ENCODE results near the gene DPYSL4. TPM values are rescaled to one million over a fixed set of nuclear protein-coding genes. Genes with fewer than 3 reads are reported as not detected.

Gene DPYSL4
- total RNA-seq, 1 donor from 2014 or later: 17.7 TPM

DNA sequence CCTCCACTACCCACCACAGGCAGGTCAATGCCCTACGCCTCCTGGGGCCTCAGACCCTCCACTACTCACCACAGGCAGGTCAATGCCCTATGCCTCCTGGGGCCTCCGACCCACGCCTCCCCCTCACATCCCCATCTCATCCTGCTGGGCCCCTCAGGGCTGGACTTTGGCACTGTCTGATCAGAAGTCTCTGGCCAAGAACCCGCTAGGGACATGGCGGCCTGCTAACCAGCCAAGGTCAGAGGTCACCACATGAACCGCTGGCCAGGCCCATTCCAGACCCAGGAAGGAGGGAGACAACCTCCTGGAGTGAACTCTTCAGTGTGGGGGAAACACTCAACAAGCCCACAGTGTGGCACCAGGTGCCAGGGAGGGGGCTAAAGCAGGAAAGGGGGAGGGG lies 65.2 kb downstream of the DPYSL4 start:
- Mint-ChIP-seq H3K4me1 (peaks cover 4% of the 10 kb centered on the region), H3K36me3 (no peaks in the 10 kb centered on the region), H3K27ac (no peak overlapping the region), H3K27me3 (ENCODE audit: insufficient read depth, low read depth) (peaks cover 8% of the 10 kb centered on the region), H3K9me3 (no peaks in the 10 kb centered on the region), H3K4me3 (no peak overlapping the region)
- H3K4me1 ChIP-seq: peaks cover 6% of the 10 kb centered on the region
- H3F3A ChIP-seq (ENCODE audit: low read depth): no peaks in the 10 kb centered on the region
- H3K4me2 ChIP-seq: no peak overlapping the region
- DNase-seq (ENCODE audit: low spot score): no peak
- no peaks in the 10 kb centered on the region for H4K20me1 ChIP-seq (ENCODE audit: low read depth)
- TF ChIP-seq, protein P1, sequence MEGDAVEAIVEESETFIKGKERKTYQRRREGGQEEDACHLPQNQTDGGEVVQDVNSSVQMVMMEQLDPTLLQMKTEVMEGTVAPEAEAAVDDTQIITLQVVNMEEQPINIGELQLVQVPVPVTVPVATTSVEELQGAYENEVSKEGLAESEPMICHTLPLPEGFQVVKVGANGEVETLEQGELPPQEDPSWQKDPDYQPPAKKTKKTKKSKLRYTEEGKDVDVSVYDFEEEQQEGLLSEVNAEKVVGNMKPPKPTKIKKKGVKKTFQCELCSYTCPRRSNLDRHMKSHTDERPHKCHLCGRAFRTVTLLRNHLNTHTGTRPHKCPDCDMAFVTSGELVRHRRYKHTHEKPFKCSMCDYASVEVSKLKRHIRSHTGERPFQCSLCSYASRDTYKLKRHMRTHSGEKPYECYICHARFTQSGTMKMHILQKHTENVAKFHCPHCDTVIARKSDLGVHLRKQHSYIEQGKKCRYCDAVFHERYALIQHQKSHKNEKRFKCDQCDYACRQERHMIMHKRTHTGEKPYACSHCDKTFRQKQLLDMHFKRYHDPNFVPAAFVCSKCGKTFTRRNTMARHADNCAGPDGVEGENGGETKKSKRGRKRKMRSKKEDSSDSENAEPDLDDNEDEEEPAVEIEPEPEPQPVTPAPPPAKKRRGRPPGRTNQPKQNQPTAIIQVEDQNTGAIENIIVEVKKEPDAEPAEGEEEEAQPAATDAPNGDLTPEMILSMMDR (IDR thresholded peaks at IDR 0.05): no peak
- TF ChIP-seq EZH2phosphoT487 (IDR thresholded peaks at IDR 0.05) (no peak), EZH2 (IDR thresholded peaks at IDR 0.05) (no peak)
- no peak overlapping the region for H2AFZ ChIP-seq (replicated peaks)
- no peaks in the 10 kb centered on the region for H3K9me3 ChIP-seq (ENCODE audit: low read depth)
- H3K27ac ChIP-seq: no peak overlapping the region
- no peaks in the 10 kb centered on the region for H3K79me2 ChIP-seq (ENCODE audit: low read depth)
- no peak overlapping the region for H3K9ac ChIP-seq
- no peaks in the 10 kb centered on the region for H3K36me3 ChIP-seq
- no peak overlapping the region for H3K4me3 ChIP-seq
- peaks cover 13% of the 10 kb centered on the region for H3K27me3 ChIP-seq

DNA sequence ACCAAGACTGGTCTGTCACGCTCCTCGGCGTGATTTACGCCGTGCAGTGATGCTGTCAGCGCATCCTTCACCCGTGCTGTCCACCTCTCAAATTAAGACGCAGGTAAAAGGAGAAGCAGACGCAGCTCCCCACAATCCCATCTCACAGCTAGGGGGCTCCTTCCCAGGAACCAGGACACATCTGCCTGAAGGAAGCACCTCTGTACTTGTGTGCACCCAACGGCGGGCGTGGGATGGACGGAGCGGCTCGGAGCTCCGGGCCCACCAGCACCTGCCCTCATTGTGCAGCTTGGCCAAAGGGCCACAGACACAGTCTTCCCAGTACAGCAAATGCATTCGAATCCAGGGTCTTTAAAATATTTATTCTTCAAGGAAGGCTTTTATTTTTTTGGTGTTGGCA lies 65.7 kb downstream of the DPYSL4 start:
- Mint-ChIP-seq H3K9me3 (no peaks in the 10 kb centered on the region), H3K36me3 (no peaks in the 10 kb centered on the region)

DNA sequence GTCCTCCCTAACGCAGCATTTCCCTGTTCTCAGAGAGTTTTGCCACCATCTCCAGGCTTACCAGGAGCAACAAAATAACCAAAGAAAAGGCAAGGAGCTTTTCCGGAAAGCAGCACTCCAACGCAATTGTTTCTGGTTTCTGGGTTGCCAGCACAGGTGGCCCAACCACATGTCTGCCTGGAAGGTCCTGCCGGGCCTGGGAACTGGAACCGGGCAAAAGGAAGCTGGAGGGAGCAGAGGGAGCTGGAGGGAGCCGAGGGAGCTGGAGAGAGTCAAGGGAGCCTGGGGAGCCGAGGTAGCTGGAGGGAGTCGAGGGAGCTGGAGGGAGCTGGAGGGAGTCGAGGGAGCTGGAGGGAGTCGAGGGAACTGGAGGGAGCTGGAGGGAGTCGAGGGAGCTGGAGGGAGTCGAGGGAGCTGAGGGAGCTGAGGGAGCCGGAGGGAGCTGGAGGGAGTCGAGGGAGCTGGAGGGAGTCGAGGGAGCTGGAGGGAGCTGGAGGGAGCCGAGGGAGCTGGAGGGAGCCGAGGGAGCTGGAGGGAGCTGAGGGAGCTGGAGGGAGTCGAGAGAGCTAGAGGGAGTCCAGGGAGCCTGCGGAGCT lies 66.4 kb downstream of the DPYSL4 start:
- Mint-ChIP-seq H3K36me3 (no peaks in the 10 kb centered on the region), H3K27ac (no peak overlapping the region), H3K4me3 (no peak overlapping the region), H3K27me3 (ENCODE audit: insufficient read depth, low read depth) (peaks cover 8% of the 10 kb centered on the region), H3K4me1 (peaks cover 4% of the 10 kb centered on the region), H3K9me3 (no peaks in the 10 kb centered on the region)
- no peak overlapping the region for H3K9ac ChIP-seq
- H3K27ac ChIP-seq: no peak overlapping the region
- no peaks in the 10 kb centered on the region for H4K20me1 ChIP-seq (ENCODE audit: low read depth)
- no peak for DNase-seq (ENCODE audit: low spot score)
- H3K4me2 ChIP-seq: no peak overlapping the region
- TF ChIP-seq EZH2phosphoT487 (IDR thresholded peaks at IDR 0.05): no peak
- no peak for TF ChIP-seq EZH2 (IDR thresholded peaks at IDR 0.05)
- TF ChIP-seq, protein P1 (IDR thresholded peaks at IDR 0.05): no peak
- no peaks in the 10 kb centered on the region for H3K36me3 ChIP-seq
- H3F3A ChIP-seq (ENCODE audit: low read depth): no peaks in the 10 kb centered on the region
- peaks cover 13% of the 10 kb centered on the region for H3K27me3 ChIP-seq
- no peaks in the 10 kb centered on the region for H3K79me2 ChIP-seq (ENCODE audit: low read depth)
- no peaks in the 10 kb centered on the region for H3K9me3 ChIP-seq (ENCODE audit: low read depth)
- H3K4me1 ChIP-seq: peaks cover 6% of the 10 kb centered on the region
- no peak overlapping the region for H3K4me3 ChIP-seq
- H2AFZ ChIP-seq (replicated peaks): no peak overlapping the region

More for the DNA sequence above, 65.7 kb downstream of the DPYSL4 start:
- Histone ChIP-seq H3K9ac (no peak overlapping the region), H3K27me3 (peaks cover 13% of the 10 kb centered on the region), H3K79me2 (ENCODE audit: low read depth) (no peaks in the 10 kb centered on the region), H3F3A (ENCODE audit: low read depth) (no peaks in the 10 kb centered on the region), H2AFZ (replicated peaks) (no peak overlapping the region), H3K27ac (no peak overlapping the region), H3K4me3 (no peak overlapping the region), H4K20me1 (ENCODE audit: low read depth) (no peaks in the 10 kb centered on the region), H3K4me2 (no peak overlapping the region), H3K4me1 (peaks cover 6% of the 10 kb centered on the region), H3K9me3 (ENCODE audit: low read depth) (no peaks in the 10 kb centered on the region), H3K36me3 (no peaks in the 10 kb centered on the region)
- Mint-ChIP-seq H3K4me1 (peaks cover 4% of the 10 kb centered on the region), H3K27me3 (ENCODE audit: insufficient read depth, low read depth) (peaks cover 8% of the 10 kb centered on the region), H3K27ac (no peak overlapping the region), H3K4me3 (peak overlapping the region; percentile 43)
- no peak for DNase-seq (ENCODE audit: low spot score)
- TF ChIP-seq, protein P1 (IDR thresholded peaks at IDR 0.05): peak; percentile 24
- TF ChIP-seq EZH2 (IDR thresholded peaks at IDR 0.05) (no peak), EZH2phosphoT487 (IDR thresholded peaks at IDR 0.05) (no peak)
